Ishikawa (cell line): Measurements from ENCODE around the gene EIF2S1.

ENCODE experiments used
- EGR1 ChIP-seq: IDR thresholded peaks from 2 replicates; pipeline ENCODE4 v1.6.1; 2012
- EP300 ChIP-seq: IDR thresholded peaks from 2 replicates; pipeline ENCODE4 v1.6.1; 2012; ENCODE audit warnings: borderline replicate concordance
- NFIC ChIP-seq: IDR thresholded peaks from 2 replicates; pipeline ENCODE4 v1.6.1; 2012
- RAD21 ChIP-seq: IDR thresholded peaks from 2 replicates; pipeline ENCODE4 v1.6.1; 2012; ENCODE audit warnings: low read depth
- TAF1 ChIP-seq: IDR thresholded peaks from 2 replicates; pipeline ENCODE4 v1.6.1; 2012; ENCODE audit warnings: low read depth, mild to moderate bottlenecking
- TEAD4 ChIP-seq: IDR thresholded peaks from 2 replicates; pipeline ENCODE4 v1.6.1; 2012
- TF ChIP-seq, protein P1 (sequence below): IDR thresholded peaks from 2 replicates; pipeline ENCODE4 v1.6.1; 2012

DNA sequence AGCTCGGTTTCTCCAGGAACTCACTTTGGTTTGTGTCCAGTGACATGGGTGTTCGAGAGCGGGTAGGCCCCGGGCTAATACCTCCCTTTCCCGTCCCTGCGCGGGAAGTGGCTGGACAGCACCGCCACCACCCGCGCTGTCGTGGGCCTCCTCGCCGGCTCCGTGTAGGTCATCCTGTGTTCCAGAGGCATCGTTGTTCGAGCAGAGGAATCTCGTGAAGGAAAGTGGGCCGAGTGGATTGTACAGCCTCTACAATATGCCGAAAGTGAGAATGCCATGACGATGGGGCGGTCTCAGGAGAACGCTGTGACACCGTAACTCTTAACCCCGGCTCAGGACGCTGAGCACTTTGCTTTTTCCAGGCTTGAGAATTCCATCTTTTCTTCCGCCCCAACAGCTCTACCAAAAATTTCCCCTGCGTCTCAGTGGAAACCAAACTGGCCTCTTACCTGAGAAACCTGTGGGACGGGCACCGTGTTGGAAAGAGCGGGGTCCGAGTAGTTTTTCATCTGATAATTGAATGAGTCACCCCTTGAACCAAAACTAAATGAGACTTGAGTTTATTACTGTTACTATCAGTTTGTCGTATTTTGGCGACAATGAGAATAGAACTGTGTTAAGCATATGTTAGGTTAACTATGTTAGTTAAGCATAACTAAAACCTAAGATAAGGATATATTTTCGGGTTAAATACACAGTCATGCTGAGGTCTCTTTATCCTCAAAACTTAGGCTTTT, 510 bp downstream of the EIF2S1 start:
- TF ChIP-seq EGR1 (no peak), NFIC (no peak), RAD21 (no peak), EP300 (no peak), TEAD4 (no peak), TAF1 (no peak; the same call in 1 of the 2 replicates)
- TF ChIP-seq, protein P1, sequence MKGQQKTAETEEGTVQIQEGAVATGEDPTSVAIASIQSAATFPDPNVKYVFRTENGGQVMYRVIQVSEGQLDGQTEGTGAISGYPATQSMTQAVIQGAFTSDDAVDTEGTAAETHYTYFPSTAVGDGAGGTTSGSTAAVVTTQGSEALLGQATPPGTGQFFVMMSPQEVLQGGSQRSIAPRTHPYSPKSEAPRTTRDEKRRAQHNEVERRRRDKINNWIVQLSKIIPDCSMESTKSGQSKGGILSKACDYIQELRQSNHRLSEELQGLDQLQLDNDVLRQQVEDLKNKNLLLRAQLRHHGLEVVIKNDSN, result no peak
